ENCODE data around the gene HSPE1. TPM values are rescaled to one million over a fixed set of nuclear protein-coding genes. Genes with fewer than 3 reads are reported as not detected.

The HSPE1 gene
- total RNA-seq, 1 experiment from 2014 or later, result 278 TPM

- TF ChIP-seq SIN3A (IDR thresholded peaks at IDR 0.05; ENCODE audit: borderline replicate concordance, insufficient read depth, low read depth, low read length) (peak; percentile 92; the same call in 1 of the 2 replicates), REST (IDR thresholded peaks at IDR 0.05; ENCODE audit: insufficient read depth in 1 of 2, low read depth in 2 of 2, low read length in 1 of 2) (peak in 1 of 2 experiments; percentile 45; a peak in 1 of 4 replicates), TCF7L2 (IDR thresholded peaks at IDR 0.05; ENCODE audit: low read depth, low read length) (peak; percentile 75; the same call in 1 of the 2 replicates), CTCF (IDR thresholded peaks at IDR 0.05) (no peak), POLR2AphosphoS5 (IDR thresholded peaks at IDR 0.05; ENCODE audit: low read depth, low read length) (peak; percentile 97)
- ATAC-seq, result peak; percentile 98
- intact Hi-C loops (cut with micrococcal nuclease; ENCODE audit: unreplicated experiment) (no loop called here), in situ Hi-C loops (cut with HindIII; ENCODE audit: low pct_unique_long_range_greater_than_20kb, low sequenced_read_pairs) (no loop called here)
- H3K4me3 ChIP-seq (ENCODE audit: low read depth in 2 of 2, low read length in 2 of 2), result peak within 1 kb of the TSS; percentile 77 to 86
- peak; percentile 47 for DNase-seq (ENCODE audit: low read depth, low spot score)
- POLR2A ChIA-PET, result no interaction called here
- CTCF ChIA-PET, result interaction anchor here (0.5 kb wide), 1 partner anchor 102 kb away, joined by 3 read pairs; no protein-coding TSS in a partner anchor
- H3K4me1 ChIP-seq (ENCODE audit: control insufficient read depth, insufficient read depth, low read length), result peaks cover 12% of the 10 kb centered on the region
- no peaks in the 10 kb centered on the region for H3K27me3 ChIP-seq (ENCODE audit: control insufficient read depth, insufficient read depth, low read length)
- no TSS peak for BruUV-seq (replicated peaks)
- peak within 1 kb of the TSS; percentile 95 for H3K27ac ChIP-seq (ENCODE audit: low read length)
- peaks cover 2% of the 10 kb centered on the region; the same call in 1 of the 2 replicates for H3K9me3 ChIP-seq (ENCODE audit: control insufficient read depth, insufficient read depth, low read depth, low read length)
- peaks cover 5% of the 10 kb centered on the region for H3K36me3 ChIP-seq (ENCODE audit: control insufficient read depth, insufficient read depth, low read length)
These were observed 15.7 kb downstream of the HSPE1 start, which contains the start of gene MOB4 for GRCh38 chr2:197515739-197516392. Gene MOB4 (plus strand): TSS chr2:197516066. CDS start chr2:197516087, 21 bp downstream.

- Histone ChIP-seq H3K36me3 (ENCODE audit: control insufficient read depth, insufficient read depth, low read length) (peaks cover 5% of the 10 kb centered on the region), H3K27me3 (ENCODE audit: control insufficient read depth, insufficient read depth, low read length) (no peaks in the 10 kb centered on the region), H3K4me1 (ENCODE audit: control insufficient read depth, insufficient read depth, low read length) (peaks cover 12% of the 10 kb centered on the region), H3K4me3 (ENCODE audit: low read depth in 2 of 2, low read length in 2 of 2) (peak overlapping the region; percentile 77 to 86), H3K9me3 (ENCODE audit: control insufficient read depth, insufficient read depth, low read depth, low read length) (peaks cover 4% of the 10 kb centered on the region; the same call in 1 of the 2 replicates), H3K27ac (ENCODE audit: low read length) (peak overlapping the region; percentile 95)
- BruUV-seq (replicated peaks), result no TSS peak
- in situ Hi-C loops (cut with HindIII; ENCODE audit: low pct_unique_long_range_greater_than_20kb, low sequenced_read_pairs) (no loop called here), intact Hi-C loops (cut with micrococcal nuclease; ENCODE audit: unreplicated experiment) (no loop called here)
- CTCF ChIA-PET, result no interaction called here
- TF ChIP-seq CTCF (IDR thresholded peaks at IDR 0.05) (no peak), REST (IDR thresholded peaks at IDR 0.05; ENCODE audit: insufficient read depth in 1 of 2, low read depth in 2 of 2, low read length in 1 of 2) (no peak)
- peak; percentile 48 for ATAC-seq
- POLR2A ChIA-PET, result no interaction called here
- no peak for DNase-seq (ENCODE audit: low read depth, low spot score)
These were observed 16.2 kb downstream of the HSPE1 start for GRCh38 chr2:197516393-197516761.
